Upper lobe of left lung (tissue), 4 donors: ENCODE data around the gene SPDYE16.
"Not testable (repeated sequence)": the region's sequence is repeated elsewhere in the genome, so short reads cannot be mapped to it uniquely, and the experiment has no call there.

Experiments
- CTCF ChIP-seq, 6 experiments: fragments of 450-650 bp in 4 of 6; fragments of 200-600 bp in 2 of 6; sonication (generic) in 2 of 6; IDR thresholded peaks; one replicate each; pipeline ENCODE4 v1.5.1; 2016 to 2019; ENCODE audit warnings: antibody characterized with exemption in 6 of 6
- POLR2A ChIP-seq, 4 donors: fragments of 450-650 bp; IDR thresholded peaks; one replicate each; pipeline ENCODE4 v1.5.1; 2016 to 2017; ENCODE audit warnings: antibody characterized with exemption in 4 of 4, mild to moderate bottlenecking in 2 of 4
- POLR2AphosphoS5 ChIP-seq, 2 donors: sonication (generic); formaldehyde crosslinking; IDR thresholded peaks; one replicate each; pipeline ENCODE4 v1.5.1; 2017; ENCODE audit warnings: antibody characterized with exemption in 2 of 2

GRCh38 chr7:76511200-76511910 lies 31.7 kb downstream of the SPDYE16 start:
- TF ChIP-seq CTCF, POLR2A, POLR2AphosphoS5 (IDR thresholded peaks at IDR 0.05): not testable (repeated sequence)
